Transverse colon (tissue), 4 donors: ENCODE measurements around the gene BCOR.

ENCODE experiments used
- CTCF ChIP-seq, 5 experiments: fragments of 200-600 bp in 3 of 5; fragments of 450-650 bp in 2 of 5; sonication (generic) in 3 of 5; IDR thresholded peaks; 1 replicate in 2 of 5; 2 replicates in 3 of 5; pipeline ENCODE4 v1.5.1; 2016 to 2017; ENCODE audit warnings: antibody characterized with exemption in 5 of 5, inconsistent platforms in 3 of 5, mild to moderate bottlenecking in 2 of 5, moderate library complexity in 1 of 5
- EP300 ChIP-seq: sonication (generic); formaldehyde crosslinking; IDR thresholded peaks from one replicate; pipeline ENCODE4 v1.6.1; 2017; ENCODE audit warnings: antibody characterized with exemption, low read depth
- POLR2A ChIP-seq: fragments of 450-650 bp; IDR thresholded peaks from one replicate; pipeline ENCODE4 v1.6.1; 2016; ENCODE audit warnings: antibody characterized with exemption, mild to moderate bottlenecking, moderate library complexity
- POLR2AphosphoS5 ChIP-seq, 3 donors: sonication (generic); formaldehyde crosslinking; IDR thresholded peaks; one replicate each; pipeline ENCODE4 v1.6.1; 2016; ENCODE audit warnings: antibody characterized with exemption in 3 of 3

- TF ChIP-seq CTCF (IDR thresholded peaks at IDR 0.05): no peak
- TF ChIP-seq POLR2A: no peak
- TF ChIP-seq POLR2AphosphoS5 (IDR thresholded peaks at IDR 0.05): no peak
- no peak for TF ChIP-seq EP300
Measured at GRCh38 chrX:40088803-40089540, 8.8 kb downstream of the BCOR start.
